Liver (tissue), 3 donors: ENCODE data around the gene WDHD1.

Experiments used
- EGR1 ChIP-seq, 2 donors: IDR thresholded peaks; 2 replicates each; pipeline ENCODE4 v1.6.1; 2016 to 2018; ENCODE audit warnings: antibody characterized with exemption in 2 of 2, low read depth in 2 of 2
- FOXA1 ChIP-seq: IDR thresholded peaks from 2 replicates; pipeline ENCODE4 v1.6.1; 2016; ENCODE audit warnings: antibody characterized with exemption
- GABPA ChIP-seq, 2 donors: IDR thresholded peaks in 1 of 2; conservative IDR thresholded peaks in 1 of 2; 2 replicates each; pipeline ENCODE4 v1.6.1; 2016; ENCODE audit warnings: antibody characterized with exemption in 2 of 2, mild to moderate bottlenecking in 1 of 2, moderate library complexity in 1 of 2
- HNF4G ChIP-seq: IDR thresholded peaks from 2 replicates; pipeline ENCODE4 v1.6.1; 2016; ENCODE audit warnings: antibody characterized with exemption
- JUND ChIP-seq, 2 donors: IDR thresholded peaks; 2 replicates each; pipeline ENCODE4 v1.6.1; 2016; ENCODE audit warnings: antibody characterized with exemption in 2 of 2
- RAD21 ChIP-seq, 2 donors: IDR thresholded peaks; 2 replicates each; pipeline ENCODE4 v1.6.1; 2016; ENCODE audit warnings: antibody characterized with exemption in 2 of 2, mild to moderate bottlenecking in 2 of 2
- RXRA ChIP-seq, 2 donors: IDR thresholded peaks; 2 replicates each; pipeline ENCODE4 v1.6.1; 2017 to 2018; ENCODE audit warnings: antibody characterized with exemption in 2 of 2, mild to moderate bottlenecking in 1 of 2
- SP1 ChIP-seq: IDR thresholded peaks from 2 replicates; pipeline ENCODE4 v1.6.1; 2018; ENCODE audit warnings: antibody characterized with exemption, mild to moderate bottlenecking
- TAF1 ChIP-seq: conservative IDR thresholded peaks from 2 replicates; pipeline ENCODE4 v1.6.1; 2016; ENCODE audit warnings: antibody characterized with exemption, mild to moderate bottlenecking
- YY1 ChIP-seq: IDR thresholded peaks from 2 replicates; pipeline ENCODE4 v1.6.1; 2016; ENCODE audit warnings: antibody characterized with exemption, mild to moderate bottlenecking
- TF ChIP-seq, protein P1 (sequence below): fragments of 150-350 bp; IDR thresholded peaks from 2 replicates; pipeline ENCODE4 v1.5.1; 2017; ENCODE audit warnings: improper control_type of control experiment, low read depth, low read length; ENCODE audit not compliant: missing input control
- TF ChIP-seq, protein P2 (sequence below): IDR thresholded peaks from 2 replicates; pipeline ENCODE4 v1.6.1; 2016; ENCODE audit warnings: antibody characterized with exemption
- TF ChIP-seq, protein P3 (sequence below): IDR thresholded peaks from 2 replicates; pipeline ENCODE4 v1.6.1; 2016; ENCODE audit warnings: antibody characterized with exemption, mild to moderate bottlenecking
- TF ChIP-seq, protein P4 (sequence below): IDR thresholded peaks from 2 replicates; pipeline ENCODE4 v1.6.1; 2016; ENCODE audit warnings: antibody characterized with exemption
- donor health status: healthy.
- donor health status: healthy.

DNA sequence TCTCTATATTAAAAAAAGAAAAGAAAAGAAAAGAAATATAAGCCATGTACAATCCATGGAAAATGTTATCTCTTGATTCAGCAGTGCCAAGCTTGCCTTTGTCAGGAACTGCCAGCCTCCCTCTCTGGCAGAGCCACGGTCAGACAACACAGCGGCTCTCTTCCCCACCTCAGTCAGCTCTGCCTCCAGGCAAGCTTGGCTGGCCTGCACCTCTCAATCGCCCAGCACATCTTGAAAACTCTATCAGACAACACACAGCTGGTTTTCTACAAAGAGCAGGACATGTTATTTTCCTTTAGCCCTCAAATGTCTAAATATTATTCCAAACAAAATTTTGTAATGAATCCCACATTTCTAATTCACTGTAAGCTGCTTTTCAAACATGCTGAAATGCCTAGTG, 104.3 kb downstream of the WDHD1 start:
- TF ChIP-seq, protein P1, sequence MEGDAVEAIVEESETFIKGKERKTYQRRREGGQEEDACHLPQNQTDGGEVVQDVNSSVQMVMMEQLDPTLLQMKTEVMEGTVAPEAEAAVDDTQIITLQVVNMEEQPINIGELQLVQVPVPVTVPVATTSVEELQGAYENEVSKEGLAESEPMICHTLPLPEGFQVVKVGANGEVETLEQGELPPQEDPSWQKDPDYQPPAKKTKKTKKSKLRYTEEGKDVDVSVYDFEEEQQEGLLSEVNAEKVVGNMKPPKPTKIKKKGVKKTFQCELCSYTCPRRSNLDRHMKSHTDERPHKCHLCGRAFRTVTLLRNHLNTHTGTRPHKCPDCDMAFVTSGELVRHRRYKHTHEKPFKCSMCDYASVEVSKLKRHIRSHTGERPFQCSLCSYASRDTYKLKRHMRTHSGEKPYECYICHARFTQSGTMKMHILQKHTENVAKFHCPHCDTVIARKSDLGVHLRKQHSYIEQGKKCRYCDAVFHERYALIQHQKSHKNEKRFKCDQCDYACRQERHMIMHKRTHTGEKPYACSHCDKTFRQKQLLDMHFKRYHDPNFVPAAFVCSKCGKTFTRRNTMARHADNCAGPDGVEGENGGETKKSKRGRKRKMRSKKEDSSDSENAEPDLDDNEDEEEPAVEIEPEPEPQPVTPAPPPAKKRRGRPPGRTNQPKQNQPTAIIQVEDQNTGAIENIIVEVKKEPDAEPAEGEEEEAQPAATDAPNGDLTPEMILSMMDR = no peak
- TF ChIP-seq JUND (IDR thresholded peaks at IDR 0.05) (no peak), RAD21 (IDR thresholded peaks at IDR 0.05) (no peak), RXRA (IDR thresholded peaks at IDR 0.05) (no peak), YY1 (no peak), FOXA1 (no peak), GABPA (IDR thresholded peaks at IDR 0.05 in 1 of 2, conservative IDR thresholded peaks at IDR 0.05 in 1 of 2) (no peak), HNF4G (no peak), EGR1 (IDR thresholded peaks at IDR 0.05; ENCODE audit: low read depth in 2 of 2) (no peak), SP1 (no peak), TAF1 (no peak)
- TF ChIP-seq, protein P2, sequence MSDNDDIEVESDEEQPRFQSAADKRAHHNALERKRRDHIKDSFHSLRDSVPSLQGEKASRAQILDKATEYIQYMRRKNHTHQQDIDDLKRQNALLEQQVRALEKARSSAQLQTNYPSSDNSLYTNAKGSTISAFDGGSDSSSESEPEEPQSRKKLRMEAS = no peak
- TF ChIP-seq, protein P3, sequence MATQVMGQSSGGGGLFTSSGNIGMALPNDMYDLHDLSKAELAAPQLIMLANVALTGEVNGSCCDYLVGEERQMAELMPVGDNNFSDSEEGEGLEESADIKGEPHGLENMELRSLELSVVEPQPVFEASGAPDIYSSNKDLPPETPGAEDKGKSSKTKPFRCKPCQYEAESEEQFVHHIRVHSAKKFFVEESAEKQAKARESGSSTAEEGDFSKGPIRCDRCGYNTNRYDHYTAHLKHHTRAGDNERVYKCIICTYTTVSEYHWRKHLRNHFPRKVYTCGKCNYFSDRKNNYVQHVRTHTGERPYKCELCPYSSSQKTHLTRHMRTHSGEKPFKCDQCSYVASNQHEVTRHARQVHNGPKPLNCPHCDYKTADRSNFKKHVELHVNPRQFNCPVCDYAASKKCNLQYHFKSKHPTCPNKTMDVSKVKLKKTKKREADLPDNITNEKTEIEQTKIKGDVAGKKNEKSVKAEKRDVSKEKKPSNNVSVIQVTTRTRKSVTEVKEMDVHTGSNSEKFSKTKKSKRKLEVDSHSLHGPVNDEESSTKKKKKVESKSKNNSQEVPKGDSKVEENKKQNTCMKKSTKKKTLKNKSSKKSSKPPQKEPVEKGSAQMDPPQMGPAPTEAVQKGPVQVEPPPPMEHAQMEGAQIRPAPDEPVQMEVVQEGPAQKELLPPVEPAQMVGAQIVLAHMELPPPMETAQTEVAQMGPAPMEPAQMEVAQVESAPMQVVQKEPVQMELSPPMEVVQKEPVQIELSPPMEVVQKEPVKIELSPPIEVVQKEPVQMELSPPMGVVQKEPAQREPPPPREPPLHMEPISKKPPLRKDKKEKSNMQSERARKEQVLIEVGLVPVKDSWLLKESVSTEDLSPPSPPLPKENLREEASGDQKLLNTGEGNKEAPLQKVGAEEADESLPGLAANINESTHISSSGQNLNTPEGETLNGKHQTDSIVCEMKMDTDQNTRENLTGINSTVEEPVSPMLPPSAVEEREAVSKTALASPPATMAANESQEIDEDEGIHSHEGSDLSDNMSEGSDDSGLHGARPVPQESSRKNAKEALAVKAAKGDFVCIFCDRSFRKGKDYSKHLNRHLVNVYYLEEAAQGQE = no peak
- TF ChIP-seq, protein P4, sequence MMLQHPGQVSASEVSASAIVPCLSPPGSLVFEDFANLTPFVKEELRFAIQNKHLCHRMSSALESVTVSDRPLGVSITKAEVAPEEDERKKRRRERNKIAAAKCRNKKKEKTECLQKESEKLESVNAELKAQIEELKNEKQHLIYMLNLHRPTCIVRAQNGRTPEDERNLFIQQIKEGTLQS = no peak
